Upper lobe of right lung (tissue), 1 donor: ENCODE results near the gene SAMHD1. TPM values are rescaled to one million over a fixed set of nuclear protein-coding genes. Genes with fewer than 3 reads are reported as not detected.

ENCODE experiments used
- ATAC-seq: fragments of 200-7000 bp; cut with Tn5 transposase; one replicate; pipeline ENCODE4 v1.9.1; 2020; ENCODE audit warnings: mild to moderate bottlenecking, moderate library complexity
- DNase-seq: peaks from one replicate; pipeline ENCODE4 v3.0.0-alpha.2; 2020
- H3K27ac ChIP-seq: fragments of 200-600 bp; one replicate; pipeline ENCODE4 v1.8.0; 2022
- H3K27me3 ChIP-seq: fragments of 200-600 bp; one replicate; pipeline ENCODE4 v1.8.0; 2022; ENCODE audit warnings: mild to moderate bottlenecking
- H3K36me3 ChIP-seq: fragments of 200-600 bp; one replicate; pipeline ENCODE4 v1.8.0; 2022
- H3K4me1 ChIP-seq: fragments of 200-600 bp; one replicate; pipeline ENCODE4 v1.8.0; 2022
- H3K4me3 ChIP-seq: fragments of 200-600 bp; one replicate; pipeline ENCODE4 v1.8.0; 2022; ENCODE audit warnings: mild to moderate bottlenecking
- H3K9me3 ChIP-seq: fragments of 200-600 bp; one replicate; pipeline ENCODE4 v1.8.0; 2022
- CTCF ChIP-seq: fragments of 200-600 bp; IDR thresholded peaks from one replicate; pipeline ENCODE4 v1.8.0; 2022; ENCODE audit warnings: antibody characterized with exemption
- intact Hi-C: fragments of 100-400 bp; cut with DNase I; formaldehyde crosslinking; loops from one replicate; pipeline ENCODE4 v1.11.0; 2022
- total RNA-seq: library from RNA; stranded (reverse); fragmentation: NEBNext Ultra II Directional; extraction: Animal tissue kit (Norgen Biotek cat#: 25700); gene quantifications from one replicate; pipeline ENCODE4 v1.2.1, GENCODE V29; 2021
- donor health status: DM: no; HTN: yes; CAD: no; lungs with severe emphysema.

SAMHD1 gene
- total RNA-seq, 1 donor from 2014 or later, result 177 TPM

GRCh38 chr20:36865076-36865860, 86.2 kb downstream of the SAMHD1 start:
- no peaks in the 10 kb centered on the region for H3K27me3 ChIP-seq
- H3K9me3 ChIP-seq, result no peaks in the 10 kb centered on the region
- no peak overlapping the region for H3K27ac ChIP-seq
- intact Hi-C loops, result no loop called here
- no peak for ATAC-seq
- DNase-seq, result no peak
- H3K4me1 ChIP-seq, result peaks cover 22% of the 10 kb centered on the region
- no peak overlapping the region for H3K4me3 ChIP-seq
- H3K36me3 ChIP-seq, result no peaks in the 10 kb centered on the region
- no peak for TF ChIP-seq CTCF

- DNase-seq (no peak), ATAC-seq (no peak)
- Histone ChIP-seq H3K36me3 (no peaks in the 10 kb centered on the region), H3K4me1 (peaks cover 34% of the 10 kb centered on the region), H3K4me3 (peak overlapping the region; percentile 60), H3K27ac (no peak overlapping the region), H3K9me3 (no peaks in the 10 kb centered on the region), H3K27me3 (no peaks in the 10 kb centered on the region)
- intact Hi-C loops, result no loop called here
- TF ChIP-seq CTCF, result no peak
Measured at GRCh38 chr20:36862857-36863668, 88.4 kb downstream of the SAMHD1 start.

DNA sequence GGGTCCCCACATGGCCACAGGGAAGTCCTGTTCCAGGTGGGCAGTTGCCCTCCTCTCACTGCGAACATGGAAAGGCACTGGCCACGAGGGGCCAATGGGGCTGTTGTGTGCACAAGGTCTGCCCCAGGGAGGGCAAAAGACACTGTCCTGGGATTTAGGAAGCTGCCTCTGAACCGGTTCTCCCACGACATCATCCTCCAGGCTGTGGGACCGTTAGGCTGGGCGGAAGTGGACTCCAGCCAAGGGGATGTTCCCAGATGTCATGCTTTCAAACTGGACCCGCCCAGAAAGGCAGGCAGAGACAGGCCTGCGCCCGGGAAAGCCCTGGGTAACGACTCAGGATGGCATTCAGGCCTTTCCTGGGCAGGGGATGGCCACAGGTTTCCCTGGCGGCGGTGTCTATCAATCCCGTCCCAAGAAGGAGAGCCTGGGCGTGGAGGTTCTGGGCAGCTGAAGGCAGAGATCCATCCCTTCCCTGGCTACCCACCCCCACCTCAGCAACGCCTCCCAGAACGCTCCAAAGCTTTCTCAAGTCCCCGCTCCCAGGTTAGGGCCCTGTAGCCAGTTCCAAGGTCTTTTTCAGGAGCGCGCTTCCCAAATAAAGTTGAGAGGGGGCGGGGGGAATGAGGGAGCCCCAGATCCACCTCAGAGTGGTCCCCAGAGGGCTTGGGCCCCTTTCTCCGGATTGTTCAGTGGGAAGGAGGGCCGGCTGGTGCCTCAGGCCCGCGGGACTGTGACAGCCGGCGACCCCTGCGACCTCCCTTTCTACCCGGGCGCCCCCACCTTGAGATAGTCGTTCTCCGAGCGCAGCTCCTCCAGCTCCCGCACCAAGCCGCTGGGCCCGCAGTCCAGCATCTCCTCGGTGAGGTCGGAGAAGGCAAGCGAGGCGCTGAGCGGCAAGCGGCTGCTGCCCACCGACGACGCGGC, 89.4 kb downstream of the SAMHD1 start:
- no peak for TF ChIP-seq CTCF
- peak; percentile 51 for ATAC-seq
- Histone ChIP-seq H3K36me3 (no peaks in the 10 kb centered on the region), H3K4me3 (peak overlapping the region; percentile 60), H3K27ac (peak overlapping the region; percentile 75), H3K27me3 (no peaks in the 10 kb centered on the region), H3K9me3 (no peaks in the 10 kb centered on the region), H3K4me1 (peaks cover 40% of the 10 kb centered on the region)
- intact Hi-C loops, result no loop called here
- DNase-seq, result peak; percentile 76

DNA sequence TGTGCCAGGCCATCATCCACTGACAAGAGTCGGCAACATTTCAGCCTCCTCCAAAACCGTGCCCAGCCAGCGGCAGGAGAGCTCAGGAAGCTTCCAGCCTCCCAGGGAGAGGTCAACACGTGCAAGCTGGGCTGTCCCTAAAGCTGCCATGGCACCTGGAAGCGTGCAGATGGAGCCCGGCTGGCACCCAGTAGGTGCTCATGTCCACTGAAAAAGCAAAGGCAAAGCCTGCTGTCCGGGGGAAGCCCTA, 90.0 kb downstream of the SAMHD1 start:
- no peak for DNase-seq
- peaks cover 46% of the 10 kb centered on the region for H3K4me1 ChIP-seq
- intact Hi-C loops, result no loop called here

More for the DNA sequence above, 90.0 kb downstream of the SAMHD1 start:
- ATAC-seq, result no peak
- no peak for TF ChIP-seq CTCF
- Histone ChIP-seq H3K9me3 (no peaks in the 10 kb centered on the region), H3K36me3 (no peaks in the 10 kb centered on the region), H3K27ac (peak overlapping the region; percentile 75), H3K27me3 (no peaks in the 10 kb centered on the region), H3K4me3 (peak overlapping the region; percentile 60)
